Activated CD4-positive, alpha-beta T cell treated with anti-CD3 and anti-CD28 coated beads, Interleukin-2, amount 50 U/mL, for 4 hours (primary cell): ENCODE results near the gene ASAP3.

Source experiments
- DNase-seq, 2 experiments: peaks; one replicate each; pipeline ENCODE4 v3.0.0-alpha.2; 2020

ASAP3 gene

DNA sequence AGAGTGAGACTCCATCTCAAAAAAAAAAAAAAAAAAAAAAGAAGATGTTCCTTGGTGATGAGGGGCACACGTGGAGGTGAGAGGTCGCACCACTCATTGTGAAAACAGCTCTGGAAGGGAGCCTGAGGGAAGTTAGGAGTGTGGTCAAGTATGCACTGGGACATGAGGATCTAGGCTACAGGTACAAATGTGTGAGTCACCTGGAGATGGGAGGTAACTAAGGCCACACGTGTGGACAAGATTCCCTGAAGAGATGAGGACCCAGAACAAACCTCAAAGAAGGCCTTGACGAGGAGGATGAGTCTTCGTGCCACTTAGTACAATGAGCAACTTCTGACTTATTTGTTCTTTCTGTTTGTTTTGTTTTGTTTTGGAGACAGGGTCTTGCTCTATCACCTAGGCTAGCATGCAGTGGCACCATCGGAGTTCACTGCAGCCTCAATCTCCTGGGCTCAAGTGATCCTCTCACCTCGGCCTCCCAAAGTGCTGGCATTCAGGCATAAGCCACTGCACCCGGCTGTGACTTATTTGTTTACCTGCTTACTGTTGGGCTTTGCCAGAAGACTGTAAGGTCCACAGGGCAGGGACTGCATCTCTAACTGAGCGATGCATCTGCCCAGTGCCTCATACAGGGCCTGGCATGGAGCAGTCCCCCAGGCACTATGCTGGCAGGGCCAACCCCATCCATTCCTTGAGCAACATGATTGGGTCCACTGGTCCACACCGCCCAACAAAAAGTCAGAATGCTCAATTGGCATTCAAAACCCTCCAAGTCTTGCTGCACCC, 6.4 kb downstream of the ASAP3 start:
- no peak for DNase-seq

DNA sequence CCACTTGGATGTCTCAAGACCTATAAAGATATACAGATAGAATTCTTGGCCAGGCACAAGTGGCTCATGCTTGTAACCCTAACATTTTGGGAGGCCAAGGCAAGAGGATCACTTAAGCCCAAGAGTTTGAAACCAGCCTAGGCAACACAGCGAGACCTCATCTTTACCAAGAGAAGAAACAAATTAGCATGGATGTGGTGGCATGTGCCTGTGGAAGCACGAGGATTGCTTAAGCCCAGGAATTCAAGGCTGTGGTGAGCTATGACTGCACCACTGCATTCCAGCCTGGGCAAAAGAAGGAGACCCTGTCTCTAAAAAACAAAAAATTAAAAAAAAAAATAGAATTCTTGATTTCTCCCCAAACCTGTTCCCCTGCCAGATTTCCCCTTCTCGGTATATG, 8.3 kb downstream of the ASAP3 start:
- no peak for DNase-seq

DNA sequence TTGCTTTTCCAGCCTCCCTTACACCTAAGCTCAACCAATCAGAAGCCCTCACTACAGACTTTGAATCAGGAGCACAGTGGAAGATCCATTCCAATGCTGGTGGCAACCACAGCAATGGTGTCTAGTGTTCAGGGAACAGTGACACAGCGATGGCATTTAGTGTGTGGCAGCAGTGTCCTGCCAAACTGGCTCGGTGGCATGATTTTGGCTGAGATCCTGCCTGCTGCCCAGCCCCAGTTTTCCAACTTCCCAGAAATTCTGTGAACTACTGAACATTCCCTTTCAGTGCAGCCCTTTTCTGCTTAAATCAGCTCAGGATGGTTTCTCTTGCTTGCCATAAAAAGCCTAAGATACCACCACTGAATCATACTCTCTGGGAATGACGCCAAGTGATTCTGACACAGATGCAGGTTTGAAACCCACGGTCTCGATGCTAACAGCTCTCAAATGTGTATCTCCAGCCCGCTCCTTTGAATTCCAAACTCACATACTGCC, 8.8 kb downstream of the ASAP3 start:
- DNase-seq, result no peak

DNA sequence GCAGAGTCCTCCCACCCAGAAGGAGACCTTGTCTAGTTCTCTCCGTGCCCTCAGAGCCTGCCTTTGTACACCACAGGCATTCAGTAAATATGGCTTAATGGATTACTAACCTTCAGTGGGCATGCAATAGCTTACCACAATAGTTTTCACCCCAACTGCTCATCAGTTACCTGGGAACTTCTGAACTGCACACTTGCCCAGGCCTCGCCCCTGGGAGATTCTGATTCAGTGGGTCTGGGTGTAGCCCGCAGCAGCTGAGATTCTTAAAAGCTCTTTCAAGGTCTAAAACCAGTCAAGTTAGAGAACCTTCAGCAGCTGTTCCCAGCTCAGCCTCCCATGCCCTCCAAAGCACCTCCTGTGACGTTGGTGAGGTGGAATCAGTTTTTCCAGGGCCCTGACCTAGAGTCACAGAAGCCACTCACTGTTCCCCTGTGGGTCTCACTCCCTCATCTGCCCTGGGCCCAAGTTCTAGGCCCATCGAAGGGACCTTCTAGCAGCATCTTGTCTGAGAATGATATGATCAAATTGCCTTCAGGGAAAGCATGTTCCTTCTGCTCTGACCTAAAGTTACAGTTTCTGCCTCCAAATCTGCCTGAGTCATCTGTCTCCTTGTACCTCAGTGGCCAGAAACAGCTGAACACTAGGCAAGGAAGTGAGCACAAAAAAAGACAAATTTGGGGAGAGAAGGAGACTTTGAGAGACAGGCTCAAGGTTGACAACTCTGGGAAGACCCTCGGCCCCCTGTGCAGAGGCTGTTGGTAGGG, 10.8 kb downstream of the ASAP3 start:
- DNase-seq, result no peak

DNA sequence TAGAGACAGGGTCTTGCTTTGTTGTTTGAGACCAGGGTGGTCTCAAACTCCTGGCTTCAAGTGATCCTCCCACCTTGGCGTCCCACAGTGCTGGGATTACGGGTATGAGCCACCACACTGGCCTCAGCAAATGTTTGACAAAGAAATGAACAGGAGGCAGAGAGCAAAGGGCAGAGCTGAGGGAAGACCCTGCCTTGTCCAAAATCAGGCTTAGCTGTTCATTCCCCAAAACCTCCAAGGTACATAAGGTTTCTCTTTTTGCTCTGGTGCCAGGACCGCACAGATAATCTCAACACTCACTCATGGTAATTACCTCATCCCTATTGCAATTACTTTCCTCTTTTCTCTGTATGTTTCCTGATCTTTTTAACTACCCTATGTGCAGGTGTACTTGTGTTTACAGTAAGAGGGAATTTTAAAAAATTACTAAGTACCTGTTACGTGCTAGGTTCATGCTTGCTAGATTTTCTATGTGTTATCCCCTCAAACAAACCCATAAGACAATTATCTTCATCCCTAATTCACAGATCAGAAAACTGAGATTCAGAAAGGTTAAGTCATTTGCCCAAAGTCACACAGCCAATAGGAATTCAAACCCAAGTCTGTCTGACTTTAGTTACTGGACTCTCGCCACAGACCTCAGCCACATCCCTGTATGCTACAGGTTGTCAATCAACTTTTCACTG, 11.5 kb downstream of the ASAP3 start:
- DNase-seq, result no peak

DNA sequence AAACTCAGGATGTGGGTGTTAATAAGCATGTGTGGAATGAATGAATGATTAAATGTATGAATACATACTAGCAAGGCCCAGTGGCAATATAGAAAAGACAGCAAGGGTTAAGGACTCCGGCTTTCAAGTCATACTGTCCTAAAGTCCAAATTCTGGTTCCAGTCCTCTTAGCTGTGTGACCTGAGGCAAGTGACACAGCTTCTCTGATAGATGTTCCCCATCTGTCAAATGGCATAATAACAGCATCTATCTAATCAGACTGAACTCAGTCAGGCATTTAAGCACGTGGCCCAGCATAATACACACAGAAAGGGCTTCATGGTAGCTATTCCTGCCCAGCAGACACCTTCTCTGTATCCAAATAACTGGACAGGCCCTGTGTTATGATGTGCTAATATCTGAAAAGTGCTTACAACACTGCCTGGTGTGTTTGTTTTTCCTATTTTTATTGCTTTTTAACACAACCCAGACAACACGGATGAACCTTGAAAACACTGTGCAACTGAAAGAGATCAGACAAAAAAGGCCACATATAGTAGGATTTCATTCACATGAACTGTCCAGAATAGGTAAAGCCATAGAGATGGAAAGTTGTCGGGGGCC, 12.4 kb downstream of the ASAP3 start:
- no peak for DNase-seq

DNA sequence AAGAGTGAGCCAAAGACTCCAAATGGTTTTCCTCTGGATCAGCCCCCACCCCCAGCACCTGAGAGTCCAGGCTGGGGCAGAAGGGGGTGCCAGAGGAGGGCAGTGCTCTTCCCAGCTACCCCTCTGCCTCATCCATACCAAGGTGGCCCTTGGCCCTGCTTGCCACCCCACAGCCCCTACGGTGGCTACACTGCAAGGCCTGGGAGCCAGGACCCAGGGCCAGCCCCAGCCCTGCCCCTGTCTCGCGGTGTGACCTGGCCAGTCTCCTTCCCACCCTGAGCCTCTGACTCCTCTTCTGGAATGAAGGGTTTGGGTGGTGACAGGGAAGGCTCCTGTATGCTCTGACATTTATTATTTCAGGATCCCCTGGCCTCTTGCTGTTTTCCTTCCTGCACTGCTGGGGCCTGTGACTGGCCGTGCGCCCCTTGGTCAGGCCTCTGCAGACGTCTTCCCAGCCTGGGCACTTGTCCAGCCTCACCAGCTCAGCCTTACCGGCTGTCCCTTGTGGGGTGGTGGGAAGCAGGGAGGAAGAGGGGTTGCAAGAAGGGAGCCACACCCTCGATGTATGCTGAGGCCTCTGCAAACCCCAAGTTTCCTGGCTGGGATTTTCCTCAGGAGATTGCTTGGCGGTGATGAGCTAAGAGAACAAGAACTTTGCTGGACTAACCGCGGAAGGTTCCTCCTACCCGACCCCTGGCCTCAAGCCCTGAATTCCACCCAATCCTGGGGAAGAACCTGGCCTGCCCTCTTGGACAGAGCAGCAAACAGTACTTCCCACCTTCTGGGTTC, 13.5 kb downstream of the ASAP3 start:
- DNase-seq, result no peak

DNA sequence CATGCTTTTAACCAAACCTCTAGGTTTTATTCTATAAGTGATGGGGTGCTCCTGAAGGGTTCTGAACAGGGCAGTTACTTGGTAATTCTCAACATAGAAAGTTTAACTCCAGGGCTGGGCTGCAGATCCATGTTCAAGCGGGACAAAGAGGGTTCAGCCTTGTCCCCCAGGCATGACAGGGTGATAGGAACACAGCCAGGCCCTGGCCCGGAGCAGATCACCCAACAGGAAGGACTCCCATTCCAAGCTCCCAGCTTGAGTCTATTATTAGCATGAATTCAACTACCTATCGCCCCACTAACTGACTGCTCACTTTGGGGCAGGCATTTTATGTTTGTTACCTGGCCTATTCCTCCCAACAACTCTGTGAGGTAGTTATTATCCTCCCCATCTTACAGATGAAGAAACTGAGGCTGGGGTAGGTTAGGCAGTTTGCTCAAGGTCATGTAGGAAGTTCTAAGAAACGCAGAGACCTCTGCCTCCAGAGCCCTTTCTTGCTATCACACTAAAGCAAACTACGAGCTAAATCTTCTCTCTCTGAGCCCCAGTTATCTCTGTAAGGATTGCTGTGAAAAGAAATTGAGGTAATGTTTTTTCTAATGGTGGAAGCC, 14.5 kb downstream of the ASAP3 start:
- no peak for DNase-seq

DNA sequence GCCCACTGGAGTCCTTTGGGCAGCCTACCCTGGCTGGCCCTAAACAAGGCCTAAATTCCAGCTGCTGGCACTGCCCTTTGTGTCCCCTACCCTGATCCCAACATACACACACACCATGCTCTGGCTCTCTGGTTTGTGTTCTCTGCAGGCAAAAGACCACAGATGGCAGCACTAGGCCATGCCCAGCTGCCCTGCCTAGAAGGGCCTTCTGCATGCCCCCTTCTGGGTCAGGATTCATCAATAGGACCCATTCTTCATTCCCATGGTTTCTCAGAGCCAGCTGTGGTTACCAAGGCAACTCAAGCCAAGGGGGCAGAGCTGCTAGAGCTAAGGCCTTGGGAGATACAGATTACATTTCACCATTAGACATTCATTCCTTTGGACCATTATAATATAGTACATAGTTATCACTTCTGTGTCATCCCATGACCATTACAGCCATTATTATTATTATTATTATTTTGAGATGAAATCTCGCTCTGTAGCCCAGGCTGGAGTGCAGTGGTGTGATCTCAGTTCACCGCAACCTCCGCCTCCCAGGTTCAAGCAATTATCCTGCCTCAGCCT, 17.5 kb downstream of the ASAP3 start:
- DNase-seq, result no peak

DNA sequence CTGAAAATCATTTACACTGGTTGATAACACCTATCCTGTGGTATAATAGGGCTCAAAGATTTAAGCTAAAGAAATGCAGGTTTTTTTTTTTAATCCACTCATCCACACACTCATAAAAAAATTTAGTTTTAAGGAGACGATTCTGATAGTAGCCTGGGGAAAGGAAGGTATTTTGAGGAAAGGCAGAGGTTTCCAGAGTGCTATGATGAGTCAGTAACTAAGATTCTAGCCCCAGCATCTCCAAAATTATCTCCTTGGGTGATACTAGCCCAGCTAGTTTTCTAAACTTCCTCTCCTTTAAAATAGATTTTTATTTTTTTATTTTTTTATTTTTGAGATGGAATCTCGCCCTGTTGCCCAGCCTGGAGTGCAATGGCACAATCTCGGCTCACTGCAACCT, 20.7 kb downstream of the ASAP3 start:
- DNase-seq, result no peak

DNA sequence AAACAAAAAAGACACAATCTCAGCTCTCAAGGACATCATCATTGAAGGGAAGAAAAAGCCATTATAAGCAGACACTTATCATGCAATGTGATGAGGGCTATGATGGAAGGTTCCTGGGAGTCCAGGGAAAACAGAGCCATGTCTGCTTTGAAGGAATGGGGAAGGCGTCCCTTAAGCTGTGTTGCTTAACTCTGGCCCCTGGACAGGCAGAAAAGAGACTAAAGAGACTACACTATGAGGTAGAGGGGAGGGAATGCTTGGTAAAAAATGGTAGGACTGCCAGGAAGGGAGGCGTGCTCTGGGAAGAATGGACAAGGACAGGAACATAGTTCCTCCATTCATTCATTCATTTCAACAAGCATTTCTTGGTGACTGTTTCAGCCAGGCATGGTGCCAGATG, 21.2 kb downstream of the ASAP3 start:
- DNase-seq, result no peak

DNA sequence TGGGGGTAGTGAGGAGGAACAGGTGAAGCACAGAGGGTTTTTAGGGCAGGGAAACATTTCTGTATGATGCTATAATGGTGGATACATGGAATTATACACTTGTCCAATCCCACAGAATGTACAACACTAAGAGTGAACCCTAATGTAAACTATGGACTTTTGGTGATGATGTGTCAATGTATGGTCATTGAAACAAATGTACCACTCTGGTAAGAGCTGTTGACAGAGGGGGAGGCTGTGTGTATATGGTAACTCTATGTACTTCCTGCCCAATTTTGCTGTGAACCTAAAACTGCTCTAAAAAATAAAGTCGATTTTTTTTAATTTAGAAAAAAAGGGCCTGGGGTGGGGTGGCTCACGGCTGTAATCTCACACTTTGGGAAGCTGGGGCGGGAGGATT, 22.9 kb downstream of the ASAP3 start:
- no peak for DNase-seq

DNA sequence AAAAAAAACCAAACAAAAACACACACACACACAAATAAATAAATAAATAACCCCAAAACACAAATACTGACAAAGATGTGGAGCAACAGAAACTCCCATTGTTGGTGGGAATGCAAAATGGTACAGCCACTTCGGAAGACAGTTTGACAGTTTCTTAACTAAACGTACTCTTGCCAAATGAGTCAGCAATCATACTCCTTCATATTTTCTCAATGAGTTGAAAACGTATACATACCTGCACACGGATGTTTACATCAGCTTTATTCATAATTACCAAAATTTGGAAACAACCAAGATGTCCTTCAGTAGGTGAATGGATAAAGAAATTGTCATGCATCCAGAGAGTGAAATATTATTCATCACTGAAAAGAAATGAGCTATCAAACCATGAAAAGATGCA, 23.5 kb downstream of the ASAP3 start:
- no peak for DNase-seq

DNA sequence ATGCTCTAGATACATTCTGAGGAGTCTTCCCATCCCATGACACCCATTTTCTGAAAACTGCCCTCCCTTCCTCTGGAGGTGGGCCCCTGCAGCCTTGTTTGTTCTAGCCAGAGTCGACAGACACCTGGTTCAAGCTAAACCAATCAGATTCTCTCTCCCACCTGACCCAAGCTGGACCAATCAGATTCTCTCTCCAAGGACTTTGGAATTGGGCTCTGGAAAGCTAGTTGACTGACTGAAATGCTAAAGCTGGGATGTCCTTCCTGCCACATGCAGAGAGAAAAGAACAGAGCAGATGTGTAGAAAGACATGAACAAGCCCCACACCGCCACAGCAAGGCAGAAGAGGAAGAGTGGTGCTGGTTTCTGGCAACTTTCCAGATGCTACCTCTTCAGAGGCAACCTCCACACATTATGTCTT, 24.6 kb downstream of the ASAP3 start:
- DNase-seq, result no peak

DNA sequence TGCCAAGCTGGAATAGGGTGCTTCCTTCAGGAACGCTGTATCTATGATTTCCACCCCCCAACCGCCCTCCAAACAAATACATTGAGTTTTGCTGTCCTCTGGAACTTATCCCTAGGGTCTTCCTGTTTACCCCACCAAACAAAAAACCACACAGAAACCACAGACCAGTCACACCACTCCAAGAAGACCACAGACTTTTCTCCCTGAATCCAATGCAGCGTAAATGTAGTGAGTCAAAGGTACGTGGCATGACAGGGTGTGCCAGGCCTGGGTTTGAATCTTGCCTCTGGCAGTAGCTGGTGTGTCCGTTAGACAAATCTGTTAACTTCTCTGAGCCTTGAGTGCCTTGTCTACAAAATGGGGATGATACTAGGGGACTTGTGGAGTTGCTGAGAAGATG, 27.8 kb downstream of the ASAP3 start:
- no peak for DNase-seq

DNA sequence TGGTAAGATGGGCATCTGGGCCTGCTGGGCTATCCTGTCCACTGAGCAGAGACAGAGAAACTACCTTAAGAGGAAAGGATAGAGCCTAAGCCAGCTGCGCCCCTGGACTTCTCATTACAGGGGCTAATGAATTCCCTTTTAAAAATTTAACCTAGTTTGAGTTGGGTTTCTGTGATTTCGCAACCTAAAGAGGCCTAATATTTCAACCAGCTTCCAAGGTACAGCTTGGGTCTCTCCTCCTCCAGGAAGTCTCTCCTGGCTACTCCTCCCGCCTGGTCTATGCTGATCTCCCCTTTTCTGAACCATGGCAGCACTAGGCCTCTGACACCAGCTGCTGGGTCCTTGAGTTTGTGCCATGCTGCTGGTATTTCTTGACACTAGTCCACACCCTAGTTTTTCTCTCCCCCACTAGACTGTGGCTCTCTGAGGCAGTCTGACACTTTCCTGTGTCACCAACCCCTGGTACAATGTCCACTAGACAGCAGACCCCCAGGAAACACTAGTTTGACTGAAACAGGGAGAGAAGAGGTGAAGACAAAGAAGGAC, 30.5 kb downstream of the ASAP3 start:
- DNase-seq, result no peak

DNA sequence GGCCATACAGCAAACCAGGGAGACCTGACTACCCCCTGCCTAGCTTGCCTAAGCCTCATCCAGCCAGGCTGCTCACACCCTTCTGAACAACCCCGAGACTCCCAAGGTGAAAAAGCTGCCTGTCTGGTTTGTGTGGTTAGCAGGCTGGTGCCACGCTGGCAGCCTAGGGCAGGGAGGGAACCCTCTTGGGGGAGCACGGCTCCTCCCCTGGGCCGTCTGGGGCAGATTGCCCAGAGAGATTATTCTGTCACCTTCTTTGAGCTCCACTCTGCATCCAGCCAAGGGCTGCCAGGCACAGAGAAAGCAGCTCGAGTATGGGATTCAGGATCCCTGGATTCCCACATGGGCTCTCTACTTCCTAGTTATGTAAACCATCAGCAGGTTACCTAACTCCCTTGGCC, 32.0 kb downstream of the ASAP3 start:
- peak; percentile 3 to 5 for DNase-seq

DNA sequence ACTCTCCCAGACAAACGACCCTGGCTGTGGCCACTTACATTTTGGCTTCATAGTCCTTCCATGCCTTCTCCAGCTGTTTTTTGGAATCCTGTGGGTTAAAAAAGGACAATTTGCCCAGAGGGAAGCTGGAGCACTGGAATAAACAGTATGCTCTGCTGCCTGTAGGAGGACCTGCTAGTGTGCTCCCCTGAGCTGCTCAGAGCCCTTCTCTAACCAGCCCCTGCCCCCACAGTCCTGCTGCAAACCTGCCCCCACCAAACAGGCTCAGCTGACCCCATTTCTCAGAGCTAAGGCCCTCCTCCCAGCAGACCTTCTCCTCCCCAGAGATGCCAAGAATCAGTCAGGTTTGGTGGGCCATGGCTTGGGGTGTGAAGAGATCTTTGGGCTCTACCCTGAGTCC, 32.5 kb downstream of the ASAP3 start:
- DNase-seq, result no peak

DNA sequence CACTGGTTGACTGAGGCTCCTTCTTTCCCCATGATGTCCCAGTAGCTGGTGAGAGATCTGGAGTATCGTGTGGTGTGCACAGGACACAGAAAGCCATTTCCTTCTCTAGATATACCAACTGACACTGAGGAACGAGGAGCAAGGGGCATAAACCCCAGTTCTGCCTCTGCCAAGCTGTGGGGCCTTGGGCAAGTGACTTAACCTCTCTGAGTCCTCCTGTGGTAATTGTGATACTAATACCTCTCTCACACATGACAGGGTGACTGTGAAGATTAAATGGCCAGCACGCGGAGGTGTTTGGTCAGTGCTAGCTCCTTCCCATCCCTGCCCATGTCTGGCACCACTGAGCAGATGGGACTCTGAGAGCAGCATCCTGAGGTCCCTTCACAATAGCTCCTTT, 33.1 kb downstream of the ASAP3 start:
- no peak for DNase-seq

DNA sequence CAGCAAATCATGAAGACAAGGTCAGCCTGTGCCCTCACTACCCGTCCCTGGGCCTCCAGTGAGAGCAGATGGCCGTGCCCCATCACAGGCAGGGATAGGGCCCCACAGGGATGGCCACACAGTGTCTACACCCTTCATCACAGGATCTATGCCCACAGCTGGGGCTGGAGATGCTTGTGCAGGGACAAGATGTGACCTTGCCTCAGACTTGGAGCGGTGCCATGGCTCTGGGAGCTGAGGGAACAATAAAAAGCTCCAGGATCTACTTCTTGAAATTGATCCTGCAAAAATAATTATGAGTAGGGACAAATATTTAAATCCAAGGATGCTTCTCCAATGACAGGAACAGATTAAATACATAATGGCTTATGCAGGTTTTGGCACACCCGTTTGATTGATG, 34.0 kb downstream of the ASAP3 start:
- DNase-seq, result no peak

DNA sequence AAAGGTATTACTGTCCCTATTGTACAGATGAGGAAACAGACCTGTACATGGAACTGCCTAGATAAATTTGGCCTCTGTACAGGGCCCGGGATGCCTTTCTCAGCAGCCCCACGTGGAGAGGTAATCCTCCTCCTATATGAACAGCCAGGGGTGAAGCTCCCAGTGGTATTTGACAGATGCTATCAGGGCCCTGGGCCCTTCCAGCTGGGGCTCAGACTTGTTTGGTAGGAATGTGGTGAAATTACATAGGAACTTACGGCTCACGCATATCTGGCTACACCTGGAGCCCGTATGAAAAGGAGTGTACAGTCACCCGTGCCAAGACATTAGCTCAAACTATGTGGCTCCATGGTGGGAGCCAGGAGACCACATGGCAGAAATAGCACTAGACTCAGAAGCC, 34.7 kb downstream of the ASAP3 start:
- DNase-seq, result no peak
